K562 (cell line): ENCODE measurements around the gene ABCC9.

Experiments
- BDP1 ChIP-seq: IDR thresholded peaks from 3 replicates; pipeline ENCODE4 v1.6.1; 2011; ENCODE audit not compliant: insufficient read length, insufficient read depth
- CHD2 ChIP-seq: IDR thresholded peaks from 2 replicates; pipeline ENCODE4 v1.6.1; 2011; ENCODE audit warnings: low read depth, low read length
- CSDE1 ChIP-seq, 2 experiments: fragments of 450-650 bp; IDR thresholded peaks; 2 replicates each; pipeline ENCODE4 v1.6.1; 2016; ENCODE audit warnings: mild to moderate bottlenecking in 1 of 2
- CTCF ChIP-seq, 3 experiments: IDR thresholded peaks in 2 of 3; conservative IDR thresholded peaks in 1 of 3; 2 replicates each; pipeline ENCODE4 v1.5.1; 2011 to 2012; ENCODE audit warnings: low read length in 3 of 3, mild to moderate bottlenecking in 3 of 3, control low read depth in 2 of 3, improper control_type of control experiment in 1 of 3, inconsistent platforms in 1 of 3, low read depth in 1 of 3, mixed read lengths in 1 of 3, moderate library complexity in 1 of 3; ENCODE audit not compliant: insufficient read depth in 2 of 3
- KDM5B ChIP-seq: fragments of 200-600 bp; sonication (generic); IDR thresholded peaks from 2 replicates; pipeline ENCODE4 v1.6.1; 2012; ENCODE audit warnings: low read depth, mild to moderate bottlenecking, moderate library complexity, low read length, control low read depth, inconsistent platforms; ENCODE audit not compliant: insufficient replicate concordance
- PHF8 ChIP-seq: fragments of 200-600 bp; sonication (generic); IDR thresholded peaks from 2 replicates; pipeline ENCODE4 v1.6.1; 2012; ENCODE audit warnings: mixed run types, mild to moderate bottlenecking, inconsistent platforms, low read length, moderate library complexity, borderline replicate concordance
- SMAD1 ChIP-seq: fragments of 150-350 bp; IDR thresholded peaks from 2 replicates; pipeline ENCODE4 v1.6.1; 2014; ENCODE audit warnings: low read length, low read depth; ENCODE audit not compliant: partially characterized antibody
- SREBF2 ChIP-seq: sonication (generic); formaldehyde crosslinking; IDR thresholded peaks from 2 replicates; pipeline ENCODE4 v1.4.0; 2020; ENCODE audit warnings: mild to moderate bottlenecking, missing genetic modification reagents
- SRSF1 ChIP-seq: fragments of 200-400 bp; formaldehyde crosslinking; IDR thresholded peaks from 2 replicates; pipeline ENCODE4 v1.6.1; 2017; ENCODE audit warnings: mild to moderate bottlenecking, low read depth, low read length, moderate library complexity
- TBP ChIP-seq: optimal IDR thresholded peaks from 2 replicates; pipeline ENCODE3; 2011; ENCODE audit warnings: low read depth, low read length, improper control_type of control experiment
- ZBTB17 ChIP-seq: fragments of 450-650 bp; formaldehyde crosslinking; IDR thresholded peaks from 2 replicates; pipeline ENCODE4 v1.4.0; 2020; ENCODE audit warnings: mild to moderate bottlenecking
- ZNF318 ChIP-seq, 2 experiments: fragments of 450-650 bp; IDR thresholded peaks; 2 replicates each; pipeline ENCODE4 v1.6.1; 2016; ENCODE audit warnings: mild to moderate bottlenecking in 2 of 2, borderline replicate concordance in 1 of 2, low read depth in 1 of 2, moderate library complexity in 1 of 2
- ZSCAN32 ChIP-seq: fragments of 450-650 bp; formaldehyde crosslinking; IDR thresholded peaks from 2 replicates; pipeline ENCODE4 v1.4.0; 2020; ENCODE audit warnings: mild to moderate bottlenecking, moderate library complexity

- TF ChIP-seq CTCF (IDR thresholded peaks at IDR 0.05 in 2 of 3, conservative IDR thresholded peaks at IDR 0.05 in 1 of 3; ENCODE audit: insufficient read depth in 2 of 3, low read depth in 1 of 3, low read length in 3 of 3) (no peak), SREBF2 (no peak), KDM5B (no peak), ZNF318 (IDR thresholded peaks at IDR 0.05; ENCODE audit: borderline replicate concordance in 1 of 2, low read depth in 1 of 2) (no peak), ZSCAN32 (CRISPR knock-in tag) (no peak), ZBTB17 (CRISPR knock-in tag) (no peak), CHD2 (no peak), SMAD1 (no peak), CSDE1 (IDR thresholded peaks at IDR 0.05) (no peak), SRSF1 (no peak), PHF8 (no peak), BDP1 (no peak), TBP (no peak)
These were observed 184.5 kb downstream of the ABCC9 start for GRCh38 chr12:21756699-21757098.
